Stomach (tissue), 4 donors: ENCODE data around the gene RBM6.

Experiments
- POLR2AphosphoS5 ChIP-seq, 3 donors: sonication (generic); formaldehyde crosslinking; IDR thresholded peaks; one replicate each; pipeline ENCODE4 v1.6.1; 2016; ENCODE audit warnings: antibody characterized with exemption in 3 of 3
- TF ChIP-seq, protein P1 (sequence below), 7 experiments: fragments of 450-650 bp in 4 of 7; fragments of 200-600 bp in 3 of 7; sonication (generic) in 3 of 7; IDR thresholded peaks; one replicate each; pipeline ENCODE4 v1.5.1; 2016 to 2019; ENCODE audit warnings: antibody characterized with exemption in 7 of 7, control low read depth in 2 of 7, mild to moderate bottlenecking in 1 of 7

DNA sequence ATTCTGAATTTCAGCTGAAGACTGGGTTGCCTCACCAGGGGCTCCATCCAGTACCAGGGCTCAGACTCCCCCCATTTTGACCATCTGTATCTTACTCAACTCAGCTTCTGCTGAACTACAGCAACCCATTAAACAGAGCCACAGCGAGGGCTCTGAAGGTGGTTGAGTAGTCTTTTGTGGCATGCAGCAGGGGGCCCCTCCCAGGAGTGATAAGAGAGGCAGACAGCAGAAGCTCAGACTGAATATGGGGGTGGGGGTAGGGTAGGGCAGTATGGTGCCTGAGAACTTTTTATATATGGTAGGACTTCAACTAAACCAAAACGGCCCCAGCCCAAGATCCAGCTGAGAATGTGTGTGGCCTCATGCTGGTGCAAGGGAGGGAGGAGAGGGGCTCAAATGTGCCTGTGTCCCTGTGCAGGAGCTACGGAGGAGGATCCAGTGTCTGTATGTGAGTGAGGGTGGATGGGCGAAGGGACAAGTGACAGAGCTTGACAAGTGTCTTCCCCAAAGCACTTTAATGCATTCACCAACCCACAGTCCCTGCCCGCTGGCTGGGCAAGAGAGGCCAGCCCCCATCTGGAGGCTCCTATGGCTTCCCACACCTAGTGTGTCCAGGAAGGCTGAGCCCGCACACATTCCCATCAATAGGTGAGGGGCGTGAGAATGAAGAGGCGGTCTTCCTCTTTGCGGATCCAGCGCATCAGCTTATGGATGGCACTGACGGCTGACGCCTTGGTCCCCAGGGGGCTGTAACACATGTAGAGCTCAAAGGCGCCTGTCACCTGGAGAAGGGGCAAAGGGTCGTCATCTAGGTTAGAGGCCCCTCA is 31.4 kb upstream of the RBM6 start:
- no peak for TF ChIP-seq POLR2AphosphoS5 (IDR thresholded peaks at IDR 0.05)
- TF ChIP-seq, protein P1, sequence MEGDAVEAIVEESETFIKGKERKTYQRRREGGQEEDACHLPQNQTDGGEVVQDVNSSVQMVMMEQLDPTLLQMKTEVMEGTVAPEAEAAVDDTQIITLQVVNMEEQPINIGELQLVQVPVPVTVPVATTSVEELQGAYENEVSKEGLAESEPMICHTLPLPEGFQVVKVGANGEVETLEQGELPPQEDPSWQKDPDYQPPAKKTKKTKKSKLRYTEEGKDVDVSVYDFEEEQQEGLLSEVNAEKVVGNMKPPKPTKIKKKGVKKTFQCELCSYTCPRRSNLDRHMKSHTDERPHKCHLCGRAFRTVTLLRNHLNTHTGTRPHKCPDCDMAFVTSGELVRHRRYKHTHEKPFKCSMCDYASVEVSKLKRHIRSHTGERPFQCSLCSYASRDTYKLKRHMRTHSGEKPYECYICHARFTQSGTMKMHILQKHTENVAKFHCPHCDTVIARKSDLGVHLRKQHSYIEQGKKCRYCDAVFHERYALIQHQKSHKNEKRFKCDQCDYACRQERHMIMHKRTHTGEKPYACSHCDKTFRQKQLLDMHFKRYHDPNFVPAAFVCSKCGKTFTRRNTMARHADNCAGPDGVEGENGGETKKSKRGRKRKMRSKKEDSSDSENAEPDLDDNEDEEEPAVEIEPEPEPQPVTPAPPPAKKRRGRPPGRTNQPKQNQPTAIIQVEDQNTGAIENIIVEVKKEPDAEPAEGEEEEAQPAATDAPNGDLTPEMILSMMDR (IDR thresholded peaks at IDR 0.05) = no peak
